Activated T-helper 2 cell treated with anti-CD3 and anti-CD28 coated beads, Interferon-gamma antibody, Interleukin-2, Interleukin-4, amounts not matched to agents 10 μg/mL and 5 μg/mL and 100 μg/mL, durations not matched to agents 14 hours and 24 hours and 36 hours (primary cell): ENCODE results near the gene RUBCNL. TPM values are rescaled to one million over a fixed set of nuclear protein-coding genes. Genes with fewer than 3 reads are reported as not detected.
"Not testable (repeated sequence)": the region's sequence is repeated elsewhere in the genome, so short reads cannot be mapped to it uniquely, and the experiment has no call there.

ENCODE experiments used
- DNase-seq: peaks from one replicate; pipeline ENCODE4 v3.0.0; 2021; ENCODE audit warnings: low spot score
- H3K27ac Mint-ChIP-seq: one replicate; pipeline ENCODE4 v1.8.0; 2021; ENCODE audit warnings: mixed read lengths
- H3K27me3 Mint-ChIP-seq: one replicate; pipeline ENCODE4 v1.8.0; 2021; ENCODE audit warnings: low read depth, mixed read lengths
- H3K36me3 Mint-ChIP-seq: one replicate; pipeline ENCODE4 v1.8.0; 2021; ENCODE audit warnings: low read depth, mixed read lengths
- H3K4me1 Mint-ChIP-seq: one replicate; pipeline ENCODE4 v1.8.0; 2021; ENCODE audit warnings: low read depth, mixed read lengths
- H3K4me3 Mint-ChIP-seq: one replicate; pipeline ENCODE4 v1.8.0; 2021; ENCODE audit warnings: low read depth, mild to moderate bottlenecking, moderate library complexity, mixed read lengths
- H3K9me3 Mint-ChIP-seq: one replicate; pipeline ENCODE4 v1.8.0; 2021; ENCODE audit warnings: mixed read lengths
- intact Hi-C: fragments of 100-400 bp; cut with micrococcal nuclease; formaldehyde crosslinking; loops from one replicate; pipeline ENCODE4 v1.15.1; 2023
- total RNA-seq: library from RNA; stranded (reverse); gene quantifications from 2 replicates; pipeline ENCODE4 v1.2.3, GENCODE V29; 2022

Gene RUBCNL
- total RNA-seq, 1 donor from 2014 or later, result 1.1 TPM

GRCh38 chr13:46386392-46387063 lies 524 bp downstream of the RUBCNL start:
- DNase-seq, result no peak
- peaks cover 27% of the 10 kb centered on the region for H3K4me1 Mint-ChIP-seq
- no peaks in the 10 kb centered on the region for H3K9me3 Mint-ChIP-seq
- intact Hi-C loops, result loop anchor here (2.0 kb wide), 1 partner anchor 32 kb away; no protein-coding TSS in a partner anchor
- no peak overlapping the region for H3K27ac Mint-ChIP-seq
- H3K27me3 Mint-ChIP-seq, result peaks cover 44% of the 10 kb centered on the region
- no peaks in the 10 kb centered on the region for H3K36me3 Mint-ChIP-seq
- peak overlapping the region; percentile 78 for H3K4me3 Mint-ChIP-seq

- Mint-ChIP-seq H3K36me3 (no peaks in the 10 kb centered on the region), H3K4me1 (peaks cover 27% of the 10 kb centered on the region), H3K9me3 (no peaks in the 10 kb centered on the region), H3K27ac (no peak overlapping the region), H3K27me3 (peaks cover 44% of the 10 kb centered on the region), H3K4me3 (peak overlapping the region; percentile 9)
- DNase-seq, result no peak
- intact Hi-C loops, result loop anchor here (2.0 kb wide), 1 partner anchor 31 kb away; no protein-coding TSS in a partner anchor
These were observed 1.1 kb downstream of the RUBCNL start for GRCh38 chr13:46385946-46386345.

- no peak overlapping the region for H3K27ac Mint-ChIP-seq
- peaks cover 46% of the 10 kb centered on the region for H3K27me3 Mint-ChIP-seq
- H3K9me3 Mint-ChIP-seq, result no peaks in the 10 kb centered on the region
- intact Hi-C loops, result no loop called here
- no peak for DNase-seq
- H3K4me1 Mint-ChIP-seq, result peaks cover 8% of the 10 kb centered on the region
- no peaks in the 10 kb centered on the region for H3K36me3 Mint-ChIP-seq
- no peak overlapping the region for H3K4me3 Mint-ChIP-seq
These were observed 3.7 kb downstream of the RUBCNL start for GRCh38 chr13:46383383-46383782.

GRCh38 chr13:46382224-46382623 lies 4.8 kb downstream of the RUBCNL start:
- Mint-ChIP-seq H3K36me3 (no peaks in the 10 kb centered on the region), H3K9me3 (no peaks in the 10 kb centered on the region), H3K4me3 (no peak overlapping the region), H3K27me3 (peaks cover 40% of the 10 kb centered on the region), H3K4me1 (peaks cover 4% of the 10 kb centered on the region), H3K27ac (no peak overlapping the region)
- intact Hi-C loops, result loop anchor here (1.0 kb wide), 1 partner anchor 22 kb away; no protein-coding TSS in a partner anchor
- no peak for DNase-seq

GRCh38 chr13:46380242-46380641 lies 6.8 kb downstream of the RUBCNL start:
- Mint-ChIP-seq H3K9me3 (no peaks in the 10 kb centered on the region), H3K4me1 (peaks cover 1% of the 10 kb centered on the region), H3K4me3 (no peak overlapping the region), H3K27me3 (peaks cover 24% of the 10 kb centered on the region), H3K36me3 (no peaks in the 10 kb centered on the region), H3K27ac (no peak overlapping the region)
- DNase-seq, result no peak
- intact Hi-C loops, result no loop called here

- Mint-ChIP-seq H3K36me3 (no peaks in the 10 kb centered on the region), H3K27ac (no peak overlapping the region), H3K4me3 (no peak overlapping the region), H3K4me1 (peaks cover 5% of the 10 kb centered on the region), H3K27me3 (peaks cover 18% of the 10 kb centered on the region), H3K9me3 (no peaks in the 10 kb centered on the region)
- no peak for DNase-seq
- intact Hi-C loops, result no loop called here
These were observed 7.4 kb downstream of the RUBCNL start for GRCh38 chr13:46379611-46380010.

GRCh38 chr13:46378411-46378810 lies 8.6 kb downstream of the RUBCNL start:
- DNase-seq, result no peak
- Mint-ChIP-seq H3K4me1 (peaks cover 6% of the 10 kb centered on the region), H3K9me3 (no peaks in the 10 kb centered on the region), H3K4me3 (no peak overlapping the region), H3K27me3 (peaks cover 12% of the 10 kb centered on the region), H3K36me3 (no peaks in the 10 kb centered on the region), H3K27ac (no peak overlapping the region)
- intact Hi-C loops, result no loop called here

- no peaks in the 10 kb centered on the region for H3K9me3 Mint-ChIP-seq
- peaks cover 6% of the 10 kb centered on the region for H3K4me1 Mint-ChIP-seq
- H3K4me3 Mint-ChIP-seq, result no peak overlapping the region
- no peak overlapping the region for H3K27ac Mint-ChIP-seq
- intact Hi-C loops, result no loop called here
- no peak for DNase-seq
- H3K36me3 Mint-ChIP-seq, result no peaks in the 10 kb centered on the region
- peaks cover 9% of the 10 kb centered on the region for H3K27me3 Mint-ChIP-seq
These were observed 9.5 kb downstream of the RUBCNL start for GRCh38 chr13:46377554-46377953.

GRCh38 chr13:46374710-46375109 lies 12.3 kb downstream of the RUBCNL start:
- H3K27ac Mint-ChIP-seq, result no peak overlapping the region
- H3K9me3 Mint-ChIP-seq, result no peaks in the 10 kb centered on the region
- no peak for DNase-seq
- intact Hi-C loops, result no loop called here
- peaks cover 9% of the 10 kb centered on the region for H3K4me1 Mint-ChIP-seq
- peaks cover 3% of the 10 kb centered on the region for H3K27me3 Mint-ChIP-seq
- no peak overlapping the region for H3K4me3 Mint-ChIP-seq
- no peaks in the 10 kb centered on the region for H3K36me3 Mint-ChIP-seq

GRCh38 chr13:46373623-46374022 lies 13.4 kb downstream of the RUBCNL start:
- Mint-ChIP-seq H3K4me1 (peaks cover 13% of the 10 kb centered on the region), H3K36me3 (no peaks in the 10 kb centered on the region), H3K4me3 (no peak overlapping the region), H3K9me3 (no peaks in the 10 kb centered on the region), H3K27me3 (peaks cover 2% of the 10 kb centered on the region), H3K27ac (no peak overlapping the region)
- intact Hi-C loops, result no loop called here
- DNase-seq, result no peak

- intact Hi-C loops, H3K27me3 Mint-ChIP-seq, DNase-seq, H3K9me3 Mint-ChIP-seq, H3K27ac Mint-ChIP-seq, H3K4me3 Mint-ChIP-seq, H3K36me3 Mint-ChIP-seq: not testable (repeated sequence)
- H3K4me1 Mint-ChIP-seq, result peaks cover 15% of the 10 kb centered on the region
These were observed 14.1 kb downstream of the RUBCNL start for GRCh38 chr13:46372938-46373337.

- Mint-ChIP-seq H3K9me3 (no peaks in the 10 kb centered on the region), H3K27me3 (peaks cover 2% of the 10 kb centered on the region), H3K27ac (no peak overlapping the region), H3K4me1 (peaks cover 21% of the 10 kb centered on the region), H3K36me3 (no peaks in the 10 kb centered on the region), H3K4me3 (no peak overlapping the region)
- DNase-seq, result no peak
- intact Hi-C loops, result no loop called here
These were observed 15.0 kb downstream of the RUBCNL start for GRCh38 chr13:46372071-46372470.

- intact Hi-C loops, result no loop called here
- H3K27me3 Mint-ChIP-seq, result peaks cover 2% of the 10 kb centered on the region
- H3K27ac Mint-ChIP-seq, result no peak overlapping the region
- no peaks in the 10 kb centered on the region for H3K36me3 Mint-ChIP-seq
- H3K4me1 Mint-ChIP-seq, result peaks cover 24% of the 10 kb centered on the region
- DNase-seq, result no peak
- H3K4me3 Mint-ChIP-seq, result no peak overlapping the region
- no peaks in the 10 kb centered on the region for H3K9me3 Mint-ChIP-seq
These were observed 17.4 kb downstream of the RUBCNL start for GRCh38 chr13:46369506-46370277.
